HG03097 (cell line): Measurements from ENCODE around the gene MTHFS.
"Not testable (repeated sequence)": the region's sequence is repeated elsewhere in the genome, so short reads cannot be mapped to it uniquely, and the experiment has no call there.

Experiments
- ATAC-seq: cut with Tn5 transposase; IDR thresholded peaks from one replicate; pipeline ENCODE4 v1.9.1; 2021; ENCODE audit not compliant: unreplicated experiment, low FRiP score

The MTHFS gene

DNA sequence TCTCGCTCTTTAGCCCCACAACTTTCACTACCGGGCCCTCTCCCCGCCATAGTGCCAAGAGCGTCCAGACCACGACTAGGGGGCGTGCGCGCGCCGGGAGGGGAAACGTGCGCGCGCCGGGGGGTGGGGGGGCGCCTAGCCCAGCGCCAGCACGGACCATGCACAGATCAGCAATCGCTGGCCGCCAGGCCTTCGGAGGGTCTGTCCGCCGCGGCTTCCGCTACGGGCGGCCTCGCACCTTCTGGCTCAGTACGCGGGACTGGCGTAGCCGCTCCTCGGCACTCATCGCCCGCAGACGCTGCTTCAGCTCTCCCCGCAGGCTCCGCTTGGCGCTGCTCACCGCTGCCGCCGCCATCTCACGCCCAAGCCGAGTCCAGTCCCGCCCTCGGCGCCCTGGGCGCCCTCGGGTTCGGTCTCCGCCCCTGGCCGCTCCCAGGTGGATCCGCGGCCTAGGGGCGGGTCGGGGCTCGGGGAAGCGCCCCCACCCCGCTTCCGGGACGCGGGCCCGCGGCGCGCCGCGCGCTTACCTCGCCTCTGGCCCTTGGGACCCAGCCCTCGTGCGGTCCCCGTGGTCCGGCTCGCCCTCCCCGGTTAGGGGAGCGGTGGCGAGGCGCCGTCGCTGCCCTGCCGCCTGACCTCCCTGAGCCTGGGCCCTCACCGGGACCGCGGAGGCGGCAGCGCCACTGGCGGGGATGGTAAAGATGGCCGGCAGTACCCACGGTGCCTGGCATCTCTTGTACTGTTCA, at the start of gene MTHFS:
Gene MTHFS, minus strand, starts transcription at position 381 of the 746 bp plus-strand sequence. Its CDS starts 26 bp downstream, at position 355.
- peak; percentile 69 for ATAC-seq

DNA sequence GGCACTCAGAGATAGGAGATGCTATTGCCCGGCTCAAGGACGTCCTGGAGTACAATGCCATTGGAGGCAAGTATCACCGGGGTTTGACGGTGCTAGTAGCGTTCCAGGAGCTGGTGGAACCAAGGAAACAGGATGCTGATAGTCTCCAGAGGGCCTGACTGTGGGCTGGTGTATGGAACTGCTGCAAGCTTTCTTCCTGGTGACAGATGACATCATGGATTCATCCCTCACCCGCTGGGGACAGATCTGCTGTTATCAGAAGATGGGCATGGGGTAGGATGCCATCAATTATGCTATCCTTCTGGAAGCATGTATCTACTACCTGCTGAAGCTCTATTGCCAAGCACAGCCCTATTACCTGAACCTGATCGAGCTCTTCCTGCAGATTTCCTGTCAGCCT, 47.8 kb upstream of the MTHFS start:
- no peak for ATAC-seq

GRCh38 chr15:79943820-79944219, 47.0 kb upstream of the MTHFS start:
- peak; percentile 76 for ATAC-seq

DNA sequence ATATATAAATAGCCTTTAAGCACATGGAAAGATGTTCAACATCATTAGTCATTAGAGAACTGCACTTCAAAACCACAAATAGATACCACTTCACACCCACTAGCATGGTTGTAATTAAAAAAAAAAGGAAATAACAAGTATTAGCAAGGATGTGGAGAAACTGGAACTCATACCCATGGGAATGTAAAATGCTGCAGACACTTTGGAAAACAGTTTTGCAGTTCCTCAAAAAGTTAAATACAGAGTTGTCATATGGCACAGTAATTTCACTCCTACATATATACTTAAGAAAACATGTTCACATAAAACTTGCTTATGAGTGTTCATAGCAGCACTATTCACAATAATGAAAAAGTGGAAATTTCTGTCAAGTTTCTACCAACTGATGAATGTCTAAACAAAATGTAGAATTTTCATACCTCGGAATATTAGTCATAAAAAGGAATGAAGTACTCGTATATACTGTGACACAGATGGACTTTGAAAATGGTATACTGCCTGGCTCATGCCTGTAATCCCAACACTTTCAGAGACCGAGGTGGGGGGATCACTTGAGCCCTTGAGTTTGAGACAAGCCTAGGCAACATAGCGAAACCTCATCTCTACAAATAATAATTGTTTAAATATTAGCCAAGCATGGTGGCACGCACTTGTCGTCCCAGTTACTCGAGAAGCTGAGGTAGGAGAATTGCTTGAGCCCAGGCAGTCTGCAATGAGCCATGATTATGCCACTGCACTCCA, 46.1 kb upstream of the MTHFS start:
- no peak for ATAC-seq

- ATAC-seq = no peak
These were observed 42.6 kb upstream of the MTHFS start for GRCh38 chr15:79939399-79939798.

- ATAC-seq = no peak
These were observed 41.3 kb upstream of the MTHFS start for GRCh38 chr15:79938143-79938542.

GRCh38 chr15:79935556-79936201, 38.9 kb upstream of the MTHFS start:
- ATAC-seq = not testable (repeated sequence)

DNA sequence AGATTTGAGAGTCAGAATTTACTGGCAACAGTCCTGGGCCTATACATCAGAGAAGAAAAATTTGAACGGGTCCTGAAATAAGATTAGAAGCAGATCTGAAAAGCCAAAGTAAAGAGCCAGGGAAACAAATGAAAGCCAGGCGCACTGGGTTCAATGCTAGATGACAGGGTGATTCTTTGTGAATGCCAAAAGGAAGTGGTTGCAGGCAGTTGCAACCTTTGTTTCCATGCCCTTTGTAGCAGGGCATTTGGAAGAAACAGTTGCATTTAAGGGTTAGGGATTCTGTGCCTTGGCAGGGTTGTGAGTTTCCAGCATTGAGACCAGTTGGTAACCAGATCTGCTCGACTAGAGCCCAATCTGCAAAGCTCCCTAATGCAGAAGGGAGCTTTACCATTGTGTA, 36.4 kb upstream of the MTHFS start:
- no peak for ATAC-seq

DNA sequence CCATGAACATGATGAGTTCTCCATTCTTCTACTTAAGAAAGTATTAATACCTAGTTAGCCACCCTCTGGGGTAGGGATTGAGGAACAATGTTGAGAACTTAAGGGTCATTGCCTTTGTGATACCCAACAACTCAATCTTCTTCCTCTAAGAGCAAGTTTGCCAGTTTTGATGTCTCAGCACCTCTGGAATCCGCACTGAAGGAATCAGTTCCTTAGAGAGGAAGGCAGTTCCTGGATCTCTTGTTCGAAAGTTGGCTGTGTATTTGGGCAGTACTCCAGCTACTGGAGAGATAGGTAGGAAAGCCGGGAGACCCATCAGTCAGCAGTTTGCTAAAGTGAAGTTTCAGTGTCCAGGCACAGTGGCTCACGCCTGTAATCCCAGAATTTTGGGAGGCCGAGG, 35.6 kb upstream of the MTHFS start:
- ATAC-seq = no peak

DNA sequence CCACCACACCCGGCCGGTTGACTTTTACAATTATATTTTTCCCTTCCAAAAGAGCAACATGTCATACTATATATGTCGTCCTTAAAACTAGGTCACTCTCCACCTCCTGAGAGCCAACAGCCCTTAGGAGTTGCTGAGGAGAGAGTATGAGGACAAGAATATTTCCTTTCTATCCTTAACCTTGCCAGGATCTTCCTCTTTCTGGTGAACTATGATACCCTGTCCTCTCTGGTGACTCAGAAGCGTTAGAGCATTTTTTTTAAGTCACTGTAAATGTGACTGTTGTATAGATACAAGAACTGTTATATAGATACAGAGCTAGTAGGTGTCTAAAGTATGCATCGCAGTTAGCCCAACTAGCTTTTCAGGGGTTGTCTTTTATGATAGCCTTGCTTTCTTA, 33.7 kb upstream of the MTHFS start:
- ATAC-seq = no peak

GRCh38 chr15:79929412-79929811, 32.6 kb upstream of the MTHFS start:
- no peak for ATAC-seq

GRCh38 chr15:79926116-79926515, 29.3 kb upstream of the MTHFS start:
- not testable (repeated sequence) for ATAC-seq

GRCh38 chr15:79924379-79924778, 27.6 kb upstream of the MTHFS start:
- no peak for ATAC-seq

DNA sequence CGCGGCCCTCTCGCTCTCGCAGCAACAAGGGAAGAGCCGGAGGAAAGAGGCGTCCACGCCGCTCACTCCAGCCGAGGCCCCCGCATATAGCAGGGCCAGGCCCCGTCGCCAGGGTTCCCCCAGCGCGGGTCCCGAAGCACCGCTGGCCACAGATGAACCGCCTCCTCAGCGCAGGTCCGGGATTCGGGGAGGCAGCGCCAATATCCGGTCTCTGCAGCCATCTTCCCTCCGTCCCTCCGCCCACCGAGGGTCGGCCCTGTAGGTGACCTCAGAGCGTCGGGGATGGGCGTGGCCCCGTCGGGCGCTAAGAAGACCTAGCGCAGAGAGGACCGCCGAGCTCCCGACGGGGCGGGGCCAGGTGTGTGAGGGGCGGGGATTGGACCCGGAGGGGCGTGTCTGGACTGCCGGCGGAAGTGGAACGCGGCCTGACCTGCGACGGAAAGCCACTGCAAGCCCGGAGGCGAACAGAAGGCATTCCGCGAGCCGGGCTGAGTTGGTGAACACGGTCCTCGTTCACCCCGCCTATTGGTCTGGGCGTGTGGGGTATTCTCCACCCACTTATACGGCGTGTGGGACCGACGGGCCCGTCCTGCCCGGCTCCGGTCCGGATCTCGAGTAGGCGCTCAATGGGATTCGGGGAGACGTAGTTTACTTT, 26.8 kb upstream of the MTHFS start:
- ATAC-seq = peak; percentile 95

DNA sequence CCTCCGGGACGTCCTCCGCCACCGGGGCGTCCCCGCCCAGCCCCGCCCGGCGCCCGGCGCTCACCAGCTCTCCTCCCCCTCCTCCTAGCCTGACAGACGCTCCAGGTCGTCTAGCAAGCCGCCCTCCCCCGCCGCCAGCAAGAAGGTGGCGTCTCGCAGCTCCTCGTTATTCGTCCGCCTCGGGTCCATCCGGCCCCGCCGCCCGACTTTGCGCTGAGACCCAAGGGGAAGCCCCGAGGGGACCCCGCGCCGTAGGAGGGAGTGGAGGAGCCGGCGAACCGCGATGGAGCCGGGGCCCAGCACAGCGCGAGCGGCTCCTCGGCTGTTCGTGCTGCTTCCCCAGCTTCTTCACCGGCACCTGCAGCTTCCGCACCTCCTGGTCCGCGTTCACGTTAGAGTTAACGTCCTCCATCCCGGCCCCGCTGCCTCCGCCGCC, 26.3 kb upstream of the MTHFS start:
- ATAC-seq = peak; percentile 41

DNA sequence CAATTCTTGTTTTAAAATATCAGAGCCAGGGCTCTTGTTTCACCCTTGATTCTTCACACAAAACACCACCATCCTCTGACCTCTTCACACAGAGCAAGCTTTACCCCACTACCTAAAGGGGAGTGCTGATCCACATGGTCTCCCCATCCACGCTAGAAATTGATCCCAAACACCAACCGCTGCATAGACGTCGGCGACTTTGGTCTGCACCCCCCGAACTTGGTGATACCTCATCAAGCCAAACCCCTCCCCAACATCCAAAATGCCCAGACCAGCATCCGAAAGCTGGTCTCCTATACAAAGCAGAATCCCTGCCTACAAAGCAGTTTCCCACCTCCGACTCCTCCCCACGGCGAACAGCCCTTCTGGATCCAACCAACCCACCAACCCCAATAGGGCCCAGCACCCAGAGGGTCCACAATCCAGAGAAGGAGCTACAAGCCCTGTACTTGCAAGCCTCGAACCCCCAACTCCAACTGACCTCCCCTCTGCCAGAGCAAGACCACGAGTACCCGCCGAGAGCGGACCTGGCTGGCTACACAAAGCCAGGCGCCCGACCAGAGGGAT, 25.8 kb upstream of the MTHFS start:
- ATAC-seq = peak; percentile 6

DNA sequence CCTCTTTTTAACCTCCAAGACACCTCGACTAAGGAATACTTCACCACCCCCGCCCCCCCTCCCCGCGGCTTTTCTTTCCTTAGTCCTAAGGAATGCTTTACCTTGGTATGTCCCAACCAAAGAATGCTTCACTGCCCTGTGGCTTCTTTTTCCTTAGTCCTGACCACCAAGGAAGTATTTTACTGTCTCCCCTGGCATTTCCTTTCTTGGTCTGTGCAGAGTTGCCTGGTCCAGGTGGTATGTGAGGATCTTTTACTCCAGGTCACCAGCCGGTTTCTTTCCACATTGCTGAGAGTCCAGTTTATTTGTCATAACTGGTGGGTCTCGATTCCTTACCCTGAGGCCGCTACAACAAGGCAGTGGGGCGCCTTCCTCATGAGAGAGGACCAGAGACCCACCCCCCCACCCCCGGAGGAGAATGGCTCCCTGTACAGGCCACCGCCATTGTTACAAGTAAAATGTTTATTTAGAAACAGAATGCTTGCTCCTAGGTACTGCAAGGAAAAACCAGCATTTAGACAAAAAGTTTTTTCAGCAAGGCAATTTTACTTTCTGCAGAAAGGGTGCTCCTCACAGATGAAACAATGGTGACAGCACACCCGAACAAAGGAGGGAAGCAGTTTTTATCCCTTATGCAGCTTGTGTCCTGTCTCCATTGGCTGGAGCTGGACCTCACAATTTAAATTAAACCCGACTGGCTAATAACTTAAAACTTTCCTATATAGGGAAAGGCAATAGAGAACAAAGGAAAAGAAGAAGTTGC, 23.1 kb upstream of the MTHFS start:
- ATAC-seq = no peak

DNA sequence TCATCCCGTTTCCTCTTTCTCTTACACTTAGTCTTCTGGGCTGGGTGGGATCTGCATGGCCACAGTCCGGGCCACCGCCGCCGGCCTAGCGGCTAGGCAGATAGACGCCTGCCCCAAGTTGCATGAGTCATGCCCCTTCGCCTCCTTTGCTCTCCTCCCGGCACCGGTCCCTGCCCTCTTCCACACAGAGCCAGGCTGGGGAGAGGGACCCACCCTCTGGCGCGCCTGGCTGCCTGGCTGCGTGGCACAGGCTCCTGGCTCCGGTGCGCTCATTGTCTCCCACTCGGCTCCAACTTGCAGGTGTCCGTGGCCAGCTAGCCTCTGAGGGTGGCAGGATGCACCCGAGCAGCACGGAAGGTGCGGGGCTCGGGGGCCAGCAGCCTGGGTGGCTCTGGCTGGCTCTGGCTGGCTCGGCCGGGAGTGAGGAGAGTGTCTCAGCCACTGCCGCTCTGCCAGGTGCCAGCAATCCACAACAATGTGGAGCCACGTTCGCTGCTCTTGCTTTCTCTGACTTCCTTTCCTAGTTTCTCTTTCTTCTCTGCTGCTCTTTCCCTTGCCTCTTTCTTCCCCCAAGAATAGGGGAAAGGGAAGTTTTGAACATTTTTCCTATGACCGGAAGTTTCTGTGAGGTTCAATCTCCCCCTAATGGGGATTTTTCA, 22.4 kb upstream of the MTHFS start:
- no peak for ATAC-seq

DNA sequence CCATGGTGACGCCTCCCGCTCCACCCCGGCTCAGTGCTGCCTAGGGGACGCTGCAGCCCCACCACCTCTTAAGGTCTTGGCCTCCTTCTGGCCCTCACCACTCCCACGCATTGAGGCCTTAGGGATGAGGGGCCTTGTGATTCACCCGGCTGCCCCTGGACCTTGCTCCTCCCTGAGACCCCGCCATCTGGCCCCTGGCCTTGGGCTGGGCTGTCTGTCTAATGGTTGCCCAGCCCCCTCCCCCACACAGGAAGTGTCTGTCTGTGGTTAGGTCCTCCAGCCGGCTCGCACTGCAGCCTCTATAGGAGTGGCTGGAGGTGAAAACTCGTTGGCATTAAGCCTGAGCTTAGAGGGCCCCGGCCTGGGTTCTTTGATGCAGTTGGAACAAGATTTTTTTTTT, 21.5 kb upstream of the MTHFS start:
- ATAC-seq = no peak
